K562 (cell line): ENCODE measurements around the gene LAMA1. TPM values are rescaled to one million over a fixed set of nuclear protein-coding genes. Genes with fewer than 3 reads are reported as not detected.

ENCODE experiments used
- ATAC-seq: fragments of 200-7000 bp; cut with Tn5 transposase; 3 replicates; pipeline ENCODE4 v1.9.1; 2020; ENCODE audit warnings: moderate library complexity
- BruUV-seq: library from RNA; stranded (reverse); fragments of 400-500 nt; replicated peaks from 2 replicates; lab custom pipeline; 2021; lab: Mats Ljungman, UMichigan
- CTCF ChIA-PET: fragments of 300-600 bp; formaldehyde crosslinking; extraction: SDS; loops from one replicate; lab custom pipeline; 2021; ENCODE audit warnings: low intra/inter-chr PET ratio; lab: Yijun Ruan, JAX
- POLR2A ChIA-PET: fragments of 300-600, 350-650 bp; sonication (Branson Sonifier 250); formaldehyde crosslinking; extraction: SDS; loops from one replicate; lab custom pipeline; 2021; ENCODE audit warnings: antibody characterized with exemption, inconsistent platforms; lab: Yijun Ruan, JAX
- DNase-seq, 4 experiments: peaks; one replicate each; pipeline versions ENCODE4 v3.0.0 to v3.0.0-alpha.2; 2011 to 2018; ENCODE audit warnings: low spot score in 3 of 4, mixed read lengths in 3 of 4; ENCODE audit errors: extremely low read depth in 1 of 4
- FAIRE-seq: peaks from 2 replicates; lab custom pipeline; 2011; peaks lifted over from hg19 to GRCh38; lab: Jason Lieb, UNC
- H2AFZ ChIP-seq: 2 replicates; pipeline ENCODE4 v1.6.0; 2011; ENCODE audit warnings: low read depth, low read length, control low read depth, inconsistent platforms
- H3K27ac ChIP-seq: fragments of 200-600 bp; 3 replicates; pipeline ENCODE4 v1.8.0; 2011; ENCODE audit warnings: low read depth, mild to moderate bottlenecking, control low read depth, inconsistent platforms, low read length, moderate library complexity, mixed read lengths; ENCODE audit errors: extremely low read depth
- H3K27me3 ChIP-seq, 2 experiments: fragments of 300-600 bp in 1 of 2; 2 replicates in 1 of 2; 3 replicates in 1 of 2; pipeline versions ENCODE4 v1.6.0 to v1.8.0; 2011; ENCODE audit warnings: inconsistent platforms in 2 of 2, low read length in 2 of 2, mild to moderate bottlenecking in 1 of 2, mixed read lengths in 1 of 2, moderate library complexity in 1 of 2; ENCODE audit not compliant: control insufficient read depth in 2 of 2, insufficient read depth in 2 of 2
- H3K36me3 ChIP-seq: fragments of 300-600 bp; 3 replicates; pipeline ENCODE4 v1.8.0; 2011; ENCODE audit warnings: mild to moderate bottlenecking, low read length, inconsistent platforms; ENCODE audit not compliant: control insufficient read depth, insufficient read depth
- H3K4me1 ChIP-seq, 2 experiments: fragments of 200-600 bp in 1 of 2; replicated peaks in 1 of 2; 2 replicates in 1 of 2; 3 replicates in 1 of 2; pipeline versions ENCODE4 v1.5.1 to v1.8.0; 2011; ENCODE audit warnings: inconsistent platforms in 2 of 2, low read length in 2 of 2, mild to moderate bottlenecking in 1 of 2, mixed read lengths in 1 of 2, moderate library complexity in 1 of 2; ENCODE audit not compliant: control insufficient read depth in 2 of 2, insufficient read depth in 2 of 2
- H3K4me2 ChIP-seq: 2 replicates; pipeline ENCODE4 v1.6.1; 2011; ENCODE audit warnings: low read length, control low read depth, inconsistent platforms, mixed read lengths; ENCODE audit not compliant: insufficient read depth
- H3K4me3 ChIP-seq: fragments of 200-600 bp; sonication (generic), shearing (Covaris generic); 2 replicates; pipeline ENCODE4 v1.5.1; 2016; ENCODE audit warnings: control low read depth, inconsistent platforms
- H3K79me2 ChIP-seq: fragments of 200-600 bp; 3 replicates; pipeline ENCODE4 v1.8.0; 2011; ENCODE audit warnings: low read length, inconsistent platforms; ENCODE audit not compliant: control insufficient read depth, insufficient read depth
- H3K9ac ChIP-seq, 2 experiments: 2 replicates each; pipeline versions ENCODE4 v1.6.0 to v1.6.1; 2011; ENCODE audit warnings: low read depth in 2 of 2, low read length in 2 of 2, control low read depth in 1 of 2, inconsistent platforms in 1 of 2, mild to moderate bottlenecking in 1 of 2, mixed read lengths in 1 of 2; ENCODE audit not compliant: insufficient read depth in 1 of 2
- H3K9me1 ChIP-seq: one replicate; pipeline ENCODE4 v1.6.0; 2011; ENCODE audit warnings: inconsistent platforms, mild to moderate bottlenecking, low read length, moderate library complexity; ENCODE audit not compliant: control insufficient read depth, insufficient read depth
- H3K9me3 ChIP-seq: replicated peaks from 2 replicates; pipeline ENCODE4 v1.5.1; 2011; ENCODE audit warnings: low read depth, low read length, inconsistent platforms; ENCODE audit not compliant: control insufficient read depth, insufficient read depth
- H4K20me1 ChIP-seq: replicated peaks from 2 replicates; pipeline ENCODE4 v1.6.1; 2011; ENCODE audit warnings: low read length, inconsistent platforms, mixed read lengths; ENCODE audit not compliant: control insufficient read depth, insufficient read depth
- C11orf30 ChIP-seq: fragments of 450-650 bp; IDR thresholded peaks from 2 replicates; pipeline ENCODE4 v1.6.1; 2016; ENCODE audit warnings: low read depth, mild to moderate bottlenecking
- MAFF ChIP-seq: IDR thresholded peaks from 2 replicates; pipeline ENCODE4 v1.6.1; 2012; ENCODE audit warnings: low read length, improper control_type of control experiment
- MAFG ChIP-seq: fragments of 450-650 bp; conservative IDR thresholded peaks from 2 replicates; pipeline ENCODE4 v1.6.1; 2016; ENCODE audit warnings: missing genetic modification characterization, missing compliant biosample characterization
- MAFK ChIP-seq: IDR thresholded peaks from 2 replicates; pipeline ENCODE4 v1.6.1; 2011; ENCODE audit warnings: low read length, improper control_type of control experiment
- NFE2 ChIP-seq: IDR thresholded peaks from 2 replicates; pipeline ENCODE4 v1.6.1; 2014; ENCODE audit warnings: antibody characterized with exemption, low read depth
- NFE2L1 ChIP-seq: fragments of 450-650 bp; IDR thresholded peaks from 2 replicates; pipeline ENCODE4 v1.6.1; 2016; ENCODE audit warnings: missing genetic modification characterization, low read depth, mild to moderate bottlenecking, missing compliant biosample characterization, moderate library complexity, borderline replicate concordance
- PBX2 ChIP-seq, 2 experiments: IDR thresholded peaks in 1 of 2; conservative IDR thresholded peaks in 1 of 2; 2 replicates each; pipeline ENCODE4 v1.6.1; 2016; ENCODE audit warnings: low read depth in 2 of 2, mild to moderate bottlenecking in 1 of 2, missing compliant biosample characterization in 1 of 2, missing genetic modification characterization in 1 of 2, moderate library complexity in 1 of 2
- PHF21A ChIP-seq: fragments of 450-650 bp; IDR thresholded peaks from 2 replicates; pipeline ENCODE4 v1.6.1; 2017; ENCODE audit warnings: low read depth, borderline replicate concordance
- TBL1XR1 ChIP-seq, 2 experiments: IDR thresholded peaks; 2 replicates each; pipeline ENCODE4 v1.6.1; 2012; ENCODE audit warnings: improper control_type of control experiment in 2 of 2, low read length in 2 of 2, mild to moderate bottlenecking in 1 of 2
- ZNF316 ChIP-seq: fragments of 450-650 bp; IDR thresholded peaks from 2 replicates; pipeline ENCODE4 v1.6.1; 2016
- WGBS: fragments of 100-300 bp; shearing (Covaris generic); methylation state at CpG from one replicate; pipeline ENCODE4 v1.1.6; 2016; ENCODE audit warnings: low coverage, mixed read lengths; ENCODE audit not compliant: insufficient coverage; ENCODE audit errors: missing lambda C conversion rate; 5-methylcytosine and 5-hydroxymethylcytosine counted together
- in situ Hi-C: fragments of 300-500 bp; cut with MboI; formaldehyde crosslinking; loops from 4 replicates; pipeline ENCODE4 v1.15.0; 2018; ENCODE audit warnings: inconsistent platforms, mixed read lengths
- intact Hi-C: fragments of 100-400 bp; cut with micrococcal nuclease; formaldehyde crosslinking; loops from 2 replicates; pipeline ENCODE4 v1.14.2; 2022
- polyA plus RNA-seq, 8 experiments: library from polyadenylated mRNA; depleted of rRNA in 4 of 8; stranded (reverse) in 5 of 8; unstranded in 3 of 8; fragments of >200 nt; fragmentation: Nextera tagmentation in 2 of 8; fragmentation: Illumina TruSeq in 1 of 8; extraction: Ambion mirVana in 2 of 8; extraction: Trizol in 1 of 8; gene quantifications; 2 replicates each; pipeline versions ENCODE4 v1.2.1 to v1.2.3, GENCODE V29; 2011 to 2014; ENCODE audit warnings: inconsistent platforms in 1 of 8, missing spikeins in 1 of 8
- total RNA-seq, 7 experiments: library from RNA; depleted of rRNA in 6 of 7; stranded (reverse); fragments of >200 nt in 6 of 7; fragmentation: Illumina TruSeq in 2 of 7; extraction: Trizol in 2 of 7; gene quantifications; 2 replicates each; pipeline versions ENCODE4 v1.2.1 to v1.2.3, GENCODE V29; 2011 to 2021; ENCODE audit warnings: low replicate concordance in 1 of 7
- TF ChIP-seq, protein P1 (sequence below): sonication (generic); formaldehyde crosslinking; IDR thresholded peaks from 2 replicates; pipeline ENCODE4 v1.5.0; 2020; ENCODE audit warnings: missing genetic modification reagents

Gene LAMA1
- total and polyA plus RNA-seq, 9 of the 15 experiments (the other 6 are each of a cell fraction or from before 2014, with no cell fraction given): 0.04 TPM; not detected in 8

- CTCF ChIA-PET: no interaction called here
- ATAC-seq: peak; percentile 65; the same call in 1 of the 3 replicates
- no peaks in the 10 kb centered on the region for H3K9me3 ChIP-seq
These were observed 33.2 kb downstream of the LAMA1 start for GRCh38 chr18:7084080-7085065.

More at GRCh38 chr18:7084080-7085065, 33.2 kb downstream of the LAMA1 start:
- intact Hi-C loops: no loop called here
- POLR2A ChIA-PET: interaction anchor here (0.6 kb wide), 1 partner anchor 151 kb away, joined by 3 read pairs; no protein-coding TSS in a partner anchor
- H3K9me1 ChIP-seq: no peaks in the 10 kb centered on the region
- H3K4me3 ChIP-seq: no peak overlapping the region
- no peaks in the 10 kb centered on the region for H3K79me2 ChIP-seq
- no peaks in the 10 kb centered on the region for H3K36me3 ChIP-seq
- peaks cover 15 to 18% of the 10 kb centered on the region in 2 experiments for H3K27me3 ChIP-seq
- WGBS: 0% methylated on average over 4 of the region's 6 CpGs
- no peak overlapping the region for H3K27ac ChIP-seq
- no TSS peak for BruUV-seq
- TF ChIP-seq TBL1XR1 (IDR thresholded peaks at IDR 0.05; ENCODE audit: low read length in 2 of 2): no peak
- peak; percentile 24; the same call in 1 of the 2 replicates for TF ChIP-seq MAFF
- peak; percentile 38; the same call in 1 of the 2 replicates for TF ChIP-seq ZNF316
- TF ChIP-seq NFE2: peak; percentile 82
- TF ChIP-seq PBX2 (CRISPR knock-in tag; IDR thresholded peaks at IDR 0.05; ENCODE audit: low read depth): no peak
- no peak for TF ChIP-seq PBX2 (tag; conservative IDR thresholded peaks at IDR 0.05; ENCODE audit: low read depth)
- TF ChIP-seq, protein P1, sequence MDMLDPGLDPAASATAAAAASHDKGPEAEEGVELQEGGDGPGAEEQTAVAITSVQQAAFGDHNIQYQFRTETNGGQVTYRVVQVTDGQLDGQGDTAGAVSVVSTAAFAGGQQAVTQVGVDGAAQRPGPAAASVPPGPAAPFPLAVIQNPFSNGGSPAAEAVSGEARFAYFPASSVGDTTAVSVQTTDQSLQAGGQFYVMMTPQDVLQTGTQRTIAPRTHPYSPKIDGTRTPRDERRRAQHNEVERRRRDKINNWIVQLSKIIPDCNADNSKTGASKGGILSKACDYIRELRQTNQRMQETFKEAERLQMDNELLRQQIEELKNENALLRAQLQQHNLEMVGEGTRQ: 0 out of 2 replicates have a peak, but pooled peaks have one; percentile 16
- peak; percentile 53; the same call in 1 of the 2 replicates for TF ChIP-seq C11orf30
- TF ChIP-seq NFE2L1: peak; percentile 64
- TF ChIP-seq MAFK: peak; percentile 15; the same call in 1 of the 2 replicates
- no peak for TF ChIP-seq PHF21A
- TF ChIP-seq MAFG (tag): peak; percentile 84
- no peak overlapping the region for H2AFZ ChIP-seq
- no peaks in the 10 kb centered on the region for H3K4me1 ChIP-seq
- H3K4me2 ChIP-seq: no peak overlapping the region
- no peak for FAIRE-seq
- H3K9ac ChIP-seq: no peak overlapping the region
- DNase-seq: peak in 1 of 4 experiments; percentile 8
- in situ Hi-C loops: no loop called here
- H4K20me1 ChIP-seq: no peaks in the 10 kb centered on the region; the same call in 1 of the 2 replicates
